H9 (cell line): ENCODE data around the gene PCNX4. TPM values are rescaled to one million over a fixed set of nuclear protein-coding genes. Genes with fewer than 3 reads are reported as not detected.

Experiments used
- DNase-seq: peaks from one replicate; pipeline ENCODE4 v3.0.0-alpha.2; 2017
- H2AFZ ChIP-seq: one replicate; pipeline ENCODE4 v1.6.1; 2013; ENCODE audit warnings: mild to moderate bottlenecking, low read length, control low read depth, moderate library complexity
- H2AK5ac ChIP-seq: 2 replicates; pipeline ENCODE4 v1.6.1; 2013; ENCODE audit warnings: low read length, control low read depth, mixed read lengths; ENCODE audit not compliant: insufficient read length
- H2BK120ac ChIP-seq: one replicate; pipeline ENCODE4 v1.6.1; 2013; ENCODE audit warnings: low read depth, mild to moderate bottlenecking, low read length, control low read depth, inconsistent platforms; ENCODE audit not compliant: poor library complexity, severe bottlenecking
- H2BK12ac ChIP-seq: 2 replicates; pipeline ENCODE4 v1.6.1; 2013; ENCODE audit warnings: low read length, control low read depth, mixed read lengths, low read depth; ENCODE audit not compliant: insufficient read length
- H2BK15ac ChIP-seq: 2 replicates; pipeline ENCODE4 v1.6.1; 2013; ENCODE audit warnings: low read depth, low read length, control low read depth
- H2BK20ac ChIP-seq: one replicate; pipeline ENCODE4 v1.6.1; 2013; ENCODE audit warnings: low read depth, mild to moderate bottlenecking, low read length, control low read depth, inconsistent platforms; ENCODE audit not compliant: poor library complexity, severe bottlenecking
- H2BK5ac ChIP-seq: 2 replicates; pipeline ENCODE4 v1.6.1; 2013; ENCODE audit warnings: low read length, control low read depth, mixed read lengths; ENCODE audit not compliant: insufficient read length
- H3K14ac ChIP-seq: 2 replicates; pipeline ENCODE4 v1.6.1; 2013; ENCODE audit warnings: low read length, control low read depth; ENCODE audit not compliant: insufficient read depth
- H3K18ac ChIP-seq: 2 replicates; pipeline ENCODE4 v1.6.1; 2013; ENCODE audit warnings: low read depth, mild to moderate bottlenecking, mixed read lengths, low read length, control low read depth; ENCODE audit not compliant: insufficient read length
- H3K23ac ChIP-seq: 2 replicates; pipeline ENCODE4 v1.6.1; 2013; ENCODE audit warnings: low read length, control low read depth, mixed read lengths, low read depth; ENCODE audit not compliant: insufficient read length
- H3K23me2 ChIP-seq: 2 replicates; pipeline ENCODE4 v1.6.1; 2013; ENCODE audit warnings: low read depth, mild to moderate bottlenecking, mixed read lengths, low read length, control low read depth; ENCODE audit not compliant: insufficient read length, poor library complexity, severe bottlenecking
- H3K27ac ChIP-seq: 2 replicates; pipeline ENCODE4 v1.5.1; 2013; ENCODE audit warnings: low read length, control low read depth, mixed read lengths, low read depth; ENCODE audit not compliant: insufficient read length
- H3K27me3 ChIP-seq: 2 replicates; pipeline ENCODE4 v1.6.1; 2013; ENCODE audit warnings: low read length, control low read depth, inconsistent platforms; ENCODE audit not compliant: insufficient read depth
- H3K4ac ChIP-seq: 2 replicates; pipeline ENCODE4 v1.6.1; 2013; ENCODE audit warnings: low read depth, mild to moderate bottlenecking, control low read depth, inconsistent platforms, low read length, moderate library complexity
- H3K4me1 ChIP-seq: 2 replicates; pipeline ENCODE4 v1.6.1; 2013; ENCODE audit warnings: low read length, control low read depth, inconsistent platforms; ENCODE audit not compliant: insufficient read depth
- H3K4me2 ChIP-seq: 2 replicates; pipeline ENCODE4 v1.6.1; 2013; ENCODE audit warnings: low read length, control low read depth, mixed read lengths; ENCODE audit not compliant: insufficient read length, insufficient read depth
- H3K56ac ChIP-seq: 2 replicates; pipeline ENCODE4 v1.6.1; 2013; ENCODE audit warnings: low read depth, mild to moderate bottlenecking, mixed read lengths, low read length, control low read depth; ENCODE audit not compliant: insufficient read length
- H3K79me1 ChIP-seq: 2 replicates; pipeline ENCODE4 v1.6.1; 2013; ENCODE audit warnings: low read depth, mild to moderate bottlenecking, moderate library complexity, low read length, control low read depth, inconsistent platforms; ENCODE audit not compliant: insufficient read depth, poor library complexity, severe bottlenecking
- H3K79me2 ChIP-seq: 2 replicates; pipeline ENCODE4 v1.6.1; 2013; ENCODE audit warnings: low read length, control low read depth, inconsistent platforms; ENCODE audit not compliant: insufficient read depth
- H3K9ac ChIP-seq: 2 replicates; pipeline ENCODE4 v1.6.1; 2013; ENCODE audit warnings: low read length, control low read depth, mixed read lengths; ENCODE audit not compliant: insufficient read length; ENCODE audit errors: extremely low read depth
- H3K9me3 ChIP-seq: one replicate; pipeline ENCODE4 v1.6.1; 2013; ENCODE audit warnings: low read depth, low read length, inconsistent platforms; ENCODE audit not compliant: control insufficient read depth
- H3T11ph ChIP-seq: one replicate; pipeline ENCODE4 v1.6.1; 2013; ENCODE audit warnings: mild to moderate bottlenecking, low read length, control low read depth, inconsistent platforms
- H4K20me1 ChIP-seq: one replicate; pipeline ENCODE4 v1.6.1; 2013; ENCODE audit not compliant: control insufficient read depth, insufficient read length, insufficient read depth
- H4K5ac ChIP-seq: 2 replicates; pipeline ENCODE4 v1.6.1; 2013; ENCODE audit warnings: low read depth, mild to moderate bottlenecking, mixed read lengths, low read length, control low read depth; ENCODE audit not compliant: insufficient read length
- H4K8ac ChIP-seq: replicated peaks from 2 replicates; pipeline ENCODE4 v1.6.1; 2013; ENCODE audit warnings: low read length, control low read depth, mixed read lengths, low read depth; ENCODE audit not compliant: insufficient read length
- H4K91ac ChIP-seq: 2 replicates; pipeline ENCODE4 v1.6.1; 2013; ENCODE audit warnings: low read depth, mild to moderate bottlenecking, moderate library complexity, mixed read lengths, low read length, control low read depth; ENCODE audit not compliant: insufficient read length
- H3K27ac Mint-ChIP-seq, 3 experiments: 2 replicates in 2 of 3; 3 replicates in 1 of 3; pipeline ENCODE4 v1.8.0; 2020 to 2021; ENCODE audit warnings: mixed read lengths in 3 of 3, mild to moderate bottlenecking in 1 of 3, moderate library complexity in 1 of 3
- H3K27me3 Mint-ChIP-seq: 2 replicates; pipeline ENCODE4 v1.8.0; 2021; ENCODE audit warnings: low read depth, mild to moderate bottlenecking, moderate library complexity, mixed read lengths
- H3K36me3 Mint-ChIP-seq, 3 experiments: 2 replicates in 2 of 3; 3 replicates in 1 of 3; pipeline ENCODE4 v1.8.0; 2020 to 2021; ENCODE audit warnings: low read depth in 3 of 3, mixed read lengths in 3 of 3; ENCODE audit not compliant: insufficient read depth in 1 of 3
- H3K4me1 Mint-ChIP-seq, 2 experiments: 2 replicates each; pipeline ENCODE4 v1.8.0; 2020; ENCODE audit warnings: mixed read lengths in 2 of 2
- H3K4me3 Mint-ChIP-seq, 2 experiments: 2 replicates in 1 of 2; 3 replicates in 1 of 2; pipeline ENCODE4 v1.8.0; 2020 to 2021; ENCODE audit warnings: mild to moderate bottlenecking in 2 of 2, mixed read lengths in 2 of 2, moderate library complexity in 1 of 2
- H3K9me3 Mint-ChIP-seq, 2 experiments: 2 replicates in 1 of 2; 3 replicates in 1 of 2; pipeline ENCODE4 v1.8.0; 2020; ENCODE audit warnings: mild to moderate bottlenecking in 2 of 2, mixed read lengths in 2 of 2, moderate library complexity in 1 of 2
- WGBS: extraction: QIAGEN DNeasy Blood & Tissue Kit; methylation state at CpG from one replicate; pipeline ENCODE4 v1.1.7; 2013; ENCODE audit warnings: missing lambda C conversion rate, low lambda C conversion rate, mixed read lengths; ENCODE audit not compliant: insufficient read length; ENCODE audit errors: extremely low coverage; 5-methylcytosine and 5-hydroxymethylcytosine counted together
- total RNA-seq: library from RNA; stranded (reverse); gene quantifications from 2 replicates; pipeline ENCODE4 v1.2.1, GENCODE V29; 2021
- TF ChIP-seq, protein P1 (sequence below): fragments of 200-600 bp; sonication (generic); conservative IDR thresholded peaks from 3 replicates; pipeline ENCODE4 v1.8.0; 2021; ENCODE audit warnings: antibody characterized with exemption, mild to moderate bottlenecking

Gene PCNX4
- total RNA-seq, 1 experiment from 2014 or later: 40.0 TPM

DNA sequence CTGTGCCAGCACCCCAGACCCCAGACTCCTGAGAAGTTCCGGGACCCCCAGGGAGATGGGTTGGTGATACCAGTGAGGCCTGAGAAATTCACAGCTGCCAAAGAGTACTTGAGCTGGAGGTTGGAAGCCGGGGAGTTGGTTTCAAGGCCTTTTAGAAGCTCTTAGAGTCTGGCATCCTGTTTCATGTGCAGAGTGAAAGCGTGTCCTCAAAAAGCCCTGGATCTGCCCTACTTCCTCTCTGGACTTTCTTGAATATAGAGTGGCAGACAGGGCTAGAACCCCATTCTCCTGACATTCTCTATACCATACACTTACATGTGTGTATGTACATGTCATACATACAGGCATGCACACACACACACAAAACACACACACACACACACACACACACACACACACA, 126.0 kb downstream of the PCNX4 start:
- Histone ChIP-seq H3K79me2 (no peaks in the 10 kb centered on the region), H3K9ac (no peak overlapping the region), H4K20me1 (no peaks in the 10 kb centered on the region), H3K23ac (no peak overlapping the region), H4K8ac (no peak overlapping the region), H4K5ac (no peak overlapping the region), H3T11ph (no peak overlapping the region), H3K23me2 (no peaks in the 10 kb centered on the region), H3K18ac (no peak overlapping the region), H2BK5ac (no peak overlapping the region), H2BK20ac (no peak overlapping the region), H2BK120ac (no peak overlapping the region), H3K9me3 (no peaks in the 10 kb centered on the region), H3K4ac (no peak overlapping the region), H2BK15ac (no peak overlapping the region), H3K4me2 (no peak overlapping the region), H2AK5ac (no peak overlapping the region), H2BK12ac (no peak overlapping the region), H3K4me1 (peaks cover 6% of the 10 kb centered on the region), H3K56ac (no peak overlapping the region), H4K91ac (no peak overlapping the region), H3K79me1 (no peaks in the 10 kb centered on the region), H3K27ac (no peak overlapping the region), H3K14ac (no peak overlapping the region), H3K27me3 (no peaks in the 10 kb centered on the region), H2AFZ (no peak overlapping the region)
- Mint-ChIP-seq H3K9me3 (no peaks in the 10 kb centered on the region), H3K36me3 (no peaks in the 10 kb centered on the region), H3K27ac (no peak overlapping the region), H3K4me1 (peaks cover 14 to 16% of the 10 kb centered on the region in 2 experiments), H3K27me3 (no peaks in the 10 kb centered on the region; the same call in 1 of the 2 replicates), H3K4me3 (no peak overlapping the region)
- DNase-seq: no peak
- WGBS: no CpG with 5 or more reads among the region's 3 CpGs
- TF ChIP-seq, protein P1, sequence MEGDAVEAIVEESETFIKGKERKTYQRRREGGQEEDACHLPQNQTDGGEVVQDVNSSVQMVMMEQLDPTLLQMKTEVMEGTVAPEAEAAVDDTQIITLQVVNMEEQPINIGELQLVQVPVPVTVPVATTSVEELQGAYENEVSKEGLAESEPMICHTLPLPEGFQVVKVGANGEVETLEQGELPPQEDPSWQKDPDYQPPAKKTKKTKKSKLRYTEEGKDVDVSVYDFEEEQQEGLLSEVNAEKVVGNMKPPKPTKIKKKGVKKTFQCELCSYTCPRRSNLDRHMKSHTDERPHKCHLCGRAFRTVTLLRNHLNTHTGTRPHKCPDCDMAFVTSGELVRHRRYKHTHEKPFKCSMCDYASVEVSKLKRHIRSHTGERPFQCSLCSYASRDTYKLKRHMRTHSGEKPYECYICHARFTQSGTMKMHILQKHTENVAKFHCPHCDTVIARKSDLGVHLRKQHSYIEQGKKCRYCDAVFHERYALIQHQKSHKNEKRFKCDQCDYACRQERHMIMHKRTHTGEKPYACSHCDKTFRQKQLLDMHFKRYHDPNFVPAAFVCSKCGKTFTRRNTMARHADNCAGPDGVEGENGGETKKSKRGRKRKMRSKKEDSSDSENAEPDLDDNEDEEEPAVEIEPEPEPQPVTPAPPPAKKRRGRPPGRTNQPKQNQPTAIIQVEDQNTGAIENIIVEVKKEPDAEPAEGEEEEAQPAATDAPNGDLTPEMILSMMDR: no peak

Other genes starting within 250 kb of the PCNX4 start
- gene RTN1, start 221.1 kb upstream of the PCNX4 start, total RNA-seq: 0.92 and 1.8 TPM in 2 replicates
- gene LRRC9, start 171.8 kb upstream of the PCNX4 start, total RNA-seq: 0.39 and 0.77 TPM in 2 replicates
- gene DHRS7, start 73.5 kb downstream of the PCNX4 start, total RNA-seq: 25.2 and 27.7 TPM in 2 replicates
- 41.7 and 49.2 TPM in 2 replicates for gene PPM1A, start 157.3 kb downstream of the PCNX4 start, total RNA-seq